Measurements from ENCODE around the gene TNF.

GRCh38 chr6:31525932-31526591 is 49.3 kb upstream of the TNF start:
- no peak for TF ChIP-seq POLR2A (IDR thresholded peaks at IDR 0.05)
- no peak for TF ChIP-seq CTCF (IDR thresholded peaks at IDR 0.05)

Data from testis (tissue), 2 donors.